ENCODE measurements around the gene OR6J1.
A peak's percentile ranks its signal among the peaks of the same experiment; 100 is the strongest.

Gene OR6J1

DNA sequence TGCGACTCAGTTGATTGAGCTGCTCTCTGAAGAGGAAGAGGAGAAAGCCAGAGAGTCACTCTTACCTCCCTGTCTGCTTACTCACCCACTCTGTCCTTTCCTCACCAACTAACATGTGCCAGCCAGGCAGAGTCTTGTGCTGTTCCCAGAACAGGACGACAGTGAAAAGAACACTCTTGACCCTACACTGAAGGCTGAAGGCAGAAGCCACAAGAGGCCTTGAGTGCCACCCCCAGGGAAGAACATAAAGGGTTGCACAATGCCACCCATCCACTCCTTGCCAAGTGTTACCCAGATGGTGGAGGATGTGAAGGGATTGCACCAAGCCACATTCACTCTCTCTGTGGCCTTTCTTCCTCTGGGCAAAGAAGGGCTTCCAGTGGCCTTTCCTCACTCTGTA lies 33.2 kb downstream of the OR6J1 start:
- H3K4me3 ChIP-seq (replicated peaks; ENCODE audit: insufficient read depth, low read length): no peak overlapping the region
- no peak overlapping the region for H3K27ac ChIP-seq (replicated peaks)
- H3K27me3 ChIP-seq (ENCODE audit: insufficient read depth, poor library complexity, severe bottlenecking): no peaks in the 10 kb centered on the region
- DNase-seq (ENCODE audit: low read depth in 1 of 2, low spot score in 1 of 2): peak in 1 of 2 experiments; percentile 18
- TF ChIP-seq POLR2AphosphoS5 (IDR thresholded peaks at IDR 0.05; ENCODE audit: low read depth) (no peak), SPI1 (IDR thresholded peaks at IDR 0.05; ENCODE audit: borderline replicate concordance, low read depth) (no peak), GABPA (IDR thresholded peaks at IDR 0.05; ENCODE audit: low read depth) (no peak)
- TF ChIP-seq, protein P1, sequence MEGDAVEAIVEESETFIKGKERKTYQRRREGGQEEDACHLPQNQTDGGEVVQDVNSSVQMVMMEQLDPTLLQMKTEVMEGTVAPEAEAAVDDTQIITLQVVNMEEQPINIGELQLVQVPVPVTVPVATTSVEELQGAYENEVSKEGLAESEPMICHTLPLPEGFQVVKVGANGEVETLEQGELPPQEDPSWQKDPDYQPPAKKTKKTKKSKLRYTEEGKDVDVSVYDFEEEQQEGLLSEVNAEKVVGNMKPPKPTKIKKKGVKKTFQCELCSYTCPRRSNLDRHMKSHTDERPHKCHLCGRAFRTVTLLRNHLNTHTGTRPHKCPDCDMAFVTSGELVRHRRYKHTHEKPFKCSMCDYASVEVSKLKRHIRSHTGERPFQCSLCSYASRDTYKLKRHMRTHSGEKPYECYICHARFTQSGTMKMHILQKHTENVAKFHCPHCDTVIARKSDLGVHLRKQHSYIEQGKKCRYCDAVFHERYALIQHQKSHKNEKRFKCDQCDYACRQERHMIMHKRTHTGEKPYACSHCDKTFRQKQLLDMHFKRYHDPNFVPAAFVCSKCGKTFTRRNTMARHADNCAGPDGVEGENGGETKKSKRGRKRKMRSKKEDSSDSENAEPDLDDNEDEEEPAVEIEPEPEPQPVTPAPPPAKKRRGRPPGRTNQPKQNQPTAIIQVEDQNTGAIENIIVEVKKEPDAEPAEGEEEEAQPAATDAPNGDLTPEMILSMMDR (IDR thresholded peaks at IDR 0.05; ENCODE audit: insufficient read depth, low read length): no peak

DNA sequence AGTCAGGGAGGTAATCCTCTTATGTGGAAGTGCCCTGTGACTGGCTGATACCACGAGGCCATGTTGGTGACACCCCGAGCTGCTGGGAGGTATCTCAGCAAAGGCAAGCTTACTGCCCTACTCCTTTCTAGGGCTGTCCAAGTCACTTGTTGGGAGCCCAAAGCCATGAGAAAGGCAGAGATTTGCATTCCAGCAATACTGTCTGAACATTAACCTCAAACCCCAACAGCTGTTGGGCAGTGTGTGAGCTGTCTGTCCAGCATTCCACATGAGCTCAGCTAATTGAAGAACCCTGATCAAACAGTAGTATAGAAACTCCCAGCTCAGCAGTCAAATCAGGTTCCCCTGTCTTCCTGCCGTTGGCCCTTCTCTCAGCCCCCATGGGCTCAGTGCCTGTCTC lies 36.9 kb downstream of the OR6J1 start:
- no peak overlapping the region for H3K27ac ChIP-seq (replicated peaks)
- no peak for DNase-seq (ENCODE audit: low read depth in 1 of 2, low spot score in 1 of 2)
- H3K27me3 ChIP-seq (ENCODE audit: insufficient read depth, poor library complexity, severe bottlenecking): no peaks in the 10 kb centered on the region
- TF ChIP-seq, protein P2, sequence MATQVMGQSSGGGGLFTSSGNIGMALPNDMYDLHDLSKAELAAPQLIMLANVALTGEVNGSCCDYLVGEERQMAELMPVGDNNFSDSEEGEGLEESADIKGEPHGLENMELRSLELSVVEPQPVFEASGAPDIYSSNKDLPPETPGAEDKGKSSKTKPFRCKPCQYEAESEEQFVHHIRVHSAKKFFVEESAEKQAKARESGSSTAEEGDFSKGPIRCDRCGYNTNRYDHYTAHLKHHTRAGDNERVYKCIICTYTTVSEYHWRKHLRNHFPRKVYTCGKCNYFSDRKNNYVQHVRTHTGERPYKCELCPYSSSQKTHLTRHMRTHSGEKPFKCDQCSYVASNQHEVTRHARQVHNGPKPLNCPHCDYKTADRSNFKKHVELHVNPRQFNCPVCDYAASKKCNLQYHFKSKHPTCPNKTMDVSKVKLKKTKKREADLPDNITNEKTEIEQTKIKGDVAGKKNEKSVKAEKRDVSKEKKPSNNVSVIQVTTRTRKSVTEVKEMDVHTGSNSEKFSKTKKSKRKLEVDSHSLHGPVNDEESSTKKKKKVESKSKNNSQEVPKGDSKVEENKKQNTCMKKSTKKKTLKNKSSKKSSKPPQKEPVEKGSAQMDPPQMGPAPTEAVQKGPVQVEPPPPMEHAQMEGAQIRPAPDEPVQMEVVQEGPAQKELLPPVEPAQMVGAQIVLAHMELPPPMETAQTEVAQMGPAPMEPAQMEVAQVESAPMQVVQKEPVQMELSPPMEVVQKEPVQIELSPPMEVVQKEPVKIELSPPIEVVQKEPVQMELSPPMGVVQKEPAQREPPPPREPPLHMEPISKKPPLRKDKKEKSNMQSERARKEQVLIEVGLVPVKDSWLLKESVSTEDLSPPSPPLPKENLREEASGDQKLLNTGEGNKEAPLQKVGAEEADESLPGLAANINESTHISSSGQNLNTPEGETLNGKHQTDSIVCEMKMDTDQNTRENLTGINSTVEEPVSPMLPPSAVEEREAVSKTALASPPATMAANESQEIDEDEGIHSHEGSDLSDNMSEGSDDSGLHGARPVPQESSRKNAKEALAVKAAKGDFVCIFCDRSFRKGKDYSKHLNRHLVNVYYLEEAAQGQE (IDR thresholded peaks at IDR 0.05; ENCODE audit: insufficient replicate concordance, low read depth): no peak
- TF ChIP-seq, protein P1 (IDR thresholded peaks at IDR 0.05; ENCODE audit: insufficient read depth, low read length): no peak
- TF ChIP-seq POLR2AphosphoS5 (IDR thresholded peaks at IDR 0.05; ENCODE audit: low read depth) (no peak), GABPA (IDR thresholded peaks at IDR 0.05; ENCODE audit: low read depth) (no peak), SPI1 (IDR thresholded peaks at IDR 0.05; ENCODE audit: borderline replicate concordance, low read depth) (no peak)
- H3K4me3 ChIP-seq (replicated peaks; ENCODE audit: insufficient read depth, low read length): no peak overlapping the region

DNA sequence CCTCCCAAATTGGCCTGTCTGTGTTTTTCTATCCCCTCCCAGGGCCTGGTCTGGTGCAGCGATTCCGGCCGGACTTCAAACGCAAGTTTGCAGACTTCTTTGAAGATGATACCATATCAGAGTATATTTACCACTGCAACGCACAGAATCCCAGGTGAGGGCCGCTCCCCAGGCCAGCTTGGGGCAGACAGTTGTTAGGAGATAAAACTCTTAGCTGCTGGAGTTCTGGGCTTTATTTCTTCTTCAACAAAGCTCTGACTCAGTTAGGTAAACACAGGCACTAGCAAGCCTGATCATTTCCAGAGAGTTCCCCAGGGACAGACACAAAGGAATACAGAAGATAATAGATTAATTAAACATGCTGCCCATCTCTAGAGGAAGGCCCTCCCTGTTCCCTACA lies 37.8 kb downstream of the OR6J1 start:
- no peaks in the 10 kb centered on the region for H3K27me3 ChIP-seq (ENCODE audit: insufficient read depth, poor library complexity, severe bottlenecking)
- no peak for DNase-seq (ENCODE audit: low read depth in 1 of 2, low spot score in 1 of 2)

More for the DNA sequence above, 37.8 kb downstream of the OR6J1 start:
- TF ChIP-seq, protein P2 (IDR thresholded peaks at IDR 0.05; ENCODE audit: insufficient replicate concordance, low read depth): no peak
- TF ChIP-seq SPI1 (IDR thresholded peaks at IDR 0.05; ENCODE audit: borderline replicate concordance, low read depth) (no peak), GABPA (IDR thresholded peaks at IDR 0.05; ENCODE audit: low read depth) (no peak), POLR2AphosphoS5 (IDR thresholded peaks at IDR 0.05; ENCODE audit: low read depth) (no peak)
- TF ChIP-seq, protein P1 (IDR thresholded peaks at IDR 0.05; ENCODE audit: insufficient read depth, low read length): no peak
- no peak overlapping the region for H3K27ac ChIP-seq (replicated peaks)
- H3K4me3 ChIP-seq (replicated peaks; ENCODE audit: insufficient read depth, low read length): no peak overlapping the region

All from HL-60 (cell line).